Central memory CD8-positive, alpha-beta T cell (primary cell): ENCODE measurements around the gene RIOX2.

Experiments
- ATAC-seq: fragments of 150-1000 bp; cut with Tn5 transposase; replicated peaks from 2 replicates; pipeline ENCODE4 v1.10.0; 2022; ENCODE audit warnings: mild to moderate bottlenecking, moderate FRiP score, moderate number of reproducible peaks; ENCODE audit not compliant: poor library complexity, severe bottlenecking; ENCODE audit errors: extremely low read depth
- DNase-seq, 2 donors: peaks; one replicate each; pipeline ENCODE4 v3.0.0; 2021; ENCODE audit warnings: low spot score in 2 of 2
- H3K27ac Mint-ChIP-seq: one replicate; pipeline ENCODE4 v1.8.0; 2022; ENCODE audit warnings: low read depth, mild to moderate bottlenecking, moderate library complexity, mixed read lengths
- H3K27me3 Mint-ChIP-seq: one replicate; pipeline ENCODE4 v1.8.0; 2022; ENCODE audit warnings: mixed read lengths
- H3K36me3 Mint-ChIP-seq: one replicate; pipeline ENCODE4 v1.8.0; 2022; ENCODE audit warnings: mild to moderate bottlenecking, moderate library complexity, mixed read lengths; ENCODE audit not compliant: insufficient read depth
- H3K4me1 Mint-ChIP-seq: one replicate; pipeline ENCODE4 v1.8.0; 2022; ENCODE audit warnings: mixed read lengths
- H3K4me3 Mint-ChIP-seq: one replicate; pipeline ENCODE4 v1.8.0; 2022; ENCODE audit warnings: mild to moderate bottlenecking, moderate library complexity, mixed read lengths
- H3K9me3 Mint-ChIP-seq: one replicate; pipeline ENCODE4 v1.8.0; 2022; ENCODE audit warnings: mixed read lengths

Gene RIOX2

GRCh38 chr3:97981886-97982285, 9.7 kb upstream of the RIOX2 start:
- no peaks in the 10 kb centered on the region for H3K36me3 Mint-ChIP-seq
- no peaks in the 10 kb centered on the region for H3K9me3 Mint-ChIP-seq
- ATAC-seq, result no peak
- H3K27ac Mint-ChIP-seq, result no peak overlapping the region
- no peaks in the 10 kb centered on the region for H3K4me1 Mint-ChIP-seq
- no peak overlapping the region for H3K4me3 Mint-ChIP-seq
- no peak for DNase-seq
- no peaks in the 10 kb centered on the region for H3K27me3 Mint-ChIP-seq

GRCh38 chr3:97979610-97980009, 7.4 kb upstream of the RIOX2 start:
- no peaks in the 10 kb centered on the region for H3K36me3 Mint-ChIP-seq
- H3K4me3 Mint-ChIP-seq, result no peak overlapping the region
- no peak for ATAC-seq
- DNase-seq, result no peak
- H3K27ac Mint-ChIP-seq, result no peak overlapping the region
- no peaks in the 10 kb centered on the region for H3K27me3 Mint-ChIP-seq
- H3K9me3 Mint-ChIP-seq, result no peaks in the 10 kb centered on the region
- no peaks in the 10 kb centered on the region for H3K4me1 Mint-ChIP-seq

- H3K4me1 Mint-ChIP-seq, result peaks cover 16% of the 10 kb centered on the region
- no peak overlapping the region for H3K4me3 Mint-ChIP-seq
- no peak for ATAC-seq
- H3K36me3 Mint-ChIP-seq, result no peaks in the 10 kb centered on the region
- H3K27me3 Mint-ChIP-seq, result no peaks in the 10 kb centered on the region
- no peaks in the 10 kb centered on the region for H3K9me3 Mint-ChIP-seq
- H3K27ac Mint-ChIP-seq, result no peak overlapping the region
- no peak for DNase-seq
Observed at GRCh38 chr3:97975466-97975865, 3.2 kb upstream of the RIOX2 start.

- no peaks in the 10 kb centered on the region for H3K27me3 Mint-ChIP-seq
- H3K4me3 Mint-ChIP-seq, result no peak overlapping the region
- H3K27ac Mint-ChIP-seq, result no peak overlapping the region
- no peaks in the 10 kb centered on the region for H3K36me3 Mint-ChIP-seq
- DNase-seq (no peak), ATAC-seq (no peak)
- H3K9me3 Mint-ChIP-seq, result no peaks in the 10 kb centered on the region
- peaks cover 20% of the 10 kb centered on the region for H3K4me1 Mint-ChIP-seq
Observed at GRCh38 chr3:97974996-97975395, 2.8 kb upstream of the RIOX2 start.

DNA sequence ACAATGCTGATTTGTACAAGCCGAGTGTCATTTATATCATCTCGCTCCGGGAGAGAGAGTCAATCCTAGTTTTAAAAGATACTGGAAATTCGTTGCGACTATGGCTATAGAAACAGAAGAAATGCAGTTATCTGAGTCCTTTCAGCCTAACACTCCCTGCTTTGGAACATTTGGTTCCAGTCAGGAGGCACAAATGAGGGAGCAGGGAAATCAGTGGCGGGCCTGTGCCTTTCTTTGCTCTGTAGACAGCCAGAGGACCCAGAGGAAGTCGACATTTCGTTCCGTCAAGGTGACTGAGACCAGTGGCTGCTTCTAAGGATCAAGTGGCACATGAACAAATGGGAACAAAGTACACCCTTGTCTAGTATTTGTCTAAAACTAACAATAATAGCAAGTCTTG, 745 bp upstream of the RIOX2 start:
- DNase-seq (no peak), ATAC-seq (no peak)
- Mint-ChIP-seq H3K4me1 (peaks cover 40% of the 10 kb centered on the region), H3K4me3 (peak overlapping the region; percentile 62), H3K27ac (no peak overlapping the region), H3K27me3 (no peaks in the 10 kb centered on the region), H3K9me3 (no peaks in the 10 kb centered on the region), H3K36me3 (no peaks in the 10 kb centered on the region)

GRCh38 chr3:97970956-97971620, 1.1 kb downstream of the RIOX2 start:
- no peaks in the 10 kb centered on the region for H3K27me3 Mint-ChIP-seq
- peaks cover 50% of the 10 kb centered on the region for H3K4me1 Mint-ChIP-seq
- H3K9me3 Mint-ChIP-seq, result no peaks in the 10 kb centered on the region
- ATAC-seq (no peak), DNase-seq (no peak)
- H3K4me3 Mint-ChIP-seq, result peak overlapping the region; percentile 79
- no peak overlapping the region for H3K27ac Mint-ChIP-seq
- H3K36me3 Mint-ChIP-seq, result peaks cover 6% of the 10 kb centered on the region

DNA sequence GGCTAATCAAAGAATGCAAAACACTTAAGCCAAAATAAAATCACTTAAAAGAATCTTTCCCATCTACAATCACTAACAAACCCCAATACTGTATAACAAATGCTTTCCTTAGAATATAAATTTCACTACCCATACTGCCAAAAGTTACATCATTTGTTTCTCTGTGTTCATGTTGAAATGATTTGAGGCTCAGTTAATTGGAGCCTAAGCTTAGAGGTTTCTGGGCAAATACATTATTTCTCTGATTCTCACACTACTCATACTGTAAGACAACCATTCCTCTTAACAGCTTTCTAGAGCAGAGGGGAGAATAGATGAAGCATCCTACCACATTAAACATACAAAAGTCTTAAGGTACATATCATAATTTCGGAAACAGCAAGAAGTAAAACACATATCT, 2.1 kb downstream of the RIOX2 start:
- no peak for ATAC-seq
- Mint-ChIP-seq H3K4me1 (peaks cover 50% of the 10 kb centered on the region), H3K36me3 (peaks cover 10% of the 10 kb centered on the region), H3K4me3 (peak overlapping the region; percentile 79), H3K27ac (no peak overlapping the region), H3K27me3 (no peaks in the 10 kb centered on the region), H3K9me3 (no peaks in the 10 kb centered on the region)
- DNase-seq, result no peak

DNA sequence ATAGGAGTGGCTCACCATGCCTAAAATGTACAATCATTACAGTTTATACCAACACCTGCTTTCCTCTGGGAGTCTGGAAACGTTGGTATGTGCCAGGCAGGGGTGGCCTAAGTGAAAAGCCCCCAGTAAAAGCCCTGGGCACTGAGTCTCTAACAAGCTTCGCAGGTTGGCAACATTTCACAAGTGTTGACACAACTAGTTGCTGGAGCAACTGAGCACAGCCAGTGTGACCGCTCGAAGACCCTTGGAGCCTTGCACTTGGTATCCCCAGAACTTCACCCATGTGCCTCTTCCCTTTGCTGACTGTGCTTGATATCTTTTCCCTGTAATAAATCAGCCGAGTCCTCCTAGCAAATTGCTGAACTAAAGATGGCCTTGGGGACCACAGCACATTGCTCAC, 2.7 kb downstream of the RIOX2 start:
- H3K27ac Mint-ChIP-seq, result no peak overlapping the region
- peaks cover 50% of the 10 kb centered on the region for H3K4me1 Mint-ChIP-seq
- ATAC-seq (no peak), DNase-seq (no peak)
- H3K36me3 Mint-ChIP-seq, result peaks cover 14% of the 10 kb centered on the region
- H3K27me3 Mint-ChIP-seq, result no peaks in the 10 kb centered on the region
- no peaks in the 10 kb centered on the region for H3K9me3 Mint-ChIP-seq
- no peak overlapping the region for H3K4me3 Mint-ChIP-seq

DNA sequence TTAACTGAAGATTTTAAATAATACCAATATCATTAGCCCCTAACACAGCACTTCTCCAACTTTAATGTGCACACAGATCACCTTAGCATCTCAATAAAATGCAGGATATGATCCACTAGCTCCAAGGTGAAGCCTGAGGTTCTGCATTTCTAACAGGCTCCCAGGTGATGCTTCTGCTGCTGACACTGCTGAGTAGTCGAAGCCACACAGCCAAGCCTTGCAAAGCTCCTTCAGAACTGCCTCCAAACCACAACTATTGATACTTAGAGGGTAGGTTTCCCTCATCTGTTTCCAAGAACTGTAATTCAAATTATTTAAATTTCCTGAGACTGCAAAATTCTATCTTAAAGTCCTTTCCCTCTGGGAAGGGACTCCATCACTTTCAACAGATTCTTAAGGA, 3.9 kb downstream of the RIOX2 start:
- DNase-seq (no peak), ATAC-seq (no peak)
- Mint-ChIP-seq H3K27ac (no peak overlapping the region), H3K4me3 (no peak overlapping the region), H3K36me3 (peaks cover 15% of the 10 kb centered on the region), H3K9me3 (no peaks in the 10 kb centered on the region), H3K27me3 (no peaks in the 10 kb centered on the region), H3K4me1 (peaks cover 57% of the 10 kb centered on the region)

DNA sequence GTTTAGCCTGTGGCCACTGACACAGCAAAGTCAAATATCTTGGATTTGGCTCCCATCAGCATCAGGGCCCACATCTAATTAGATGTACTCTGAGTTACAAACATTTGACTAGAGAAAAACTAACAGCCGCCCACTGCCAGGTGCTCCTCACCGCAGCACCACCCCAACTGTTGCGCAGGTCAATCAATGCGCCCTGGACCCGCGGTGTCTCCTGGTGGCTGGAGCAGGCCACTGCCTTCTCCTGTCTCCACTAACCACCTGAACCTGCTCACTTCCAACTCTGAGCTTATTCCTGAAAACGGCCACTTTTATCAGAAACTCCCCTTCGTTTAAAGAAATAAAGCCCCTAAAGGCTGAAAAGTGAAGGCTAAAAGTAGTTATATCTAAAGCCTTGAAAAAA, 4.3 kb downstream of the RIOX2 start:
- Mint-ChIP-seq H3K4me1 (peaks cover 59% of the 10 kb centered on the region), H3K27ac (no peak overlapping the region), H3K4me3 (no peak overlapping the region), H3K36me3 (peaks cover 15% of the 10 kb centered on the region), H3K9me3 (no peaks in the 10 kb centered on the region), H3K27me3 (no peaks in the 10 kb centered on the region)
- DNase-seq (no peak), ATAC-seq (no peak)

GRCh38 chr3:97960993-97961766, 11.1 kb downstream of the RIOX2 start:
- H3K27ac Mint-ChIP-seq, result no peak overlapping the region
- H3K27me3 Mint-ChIP-seq, result no peaks in the 10 kb centered on the region
- ATAC-seq (no peak), DNase-seq (no peak)
- H3K4me3 Mint-ChIP-seq, result no peak overlapping the region
- peaks cover 26% of the 10 kb centered on the region for H3K4me1 Mint-ChIP-seq
- H3K9me3 Mint-ChIP-seq, result no peaks in the 10 kb centered on the region
- H3K36me3 Mint-ChIP-seq, result peaks cover 33% of the 10 kb centered on the region

- Mint-ChIP-seq H3K4me1 (peaks cover 26% of the 10 kb centered on the region), H3K27me3 (no peaks in the 10 kb centered on the region), H3K27ac (no peak overlapping the region), H3K36me3 (peaks cover 31% of the 10 kb centered on the region), H3K9me3 (no peaks in the 10 kb centered on the region), H3K4me3 (no peak overlapping the region)
- DNase-seq, result no peak
- no peak for ATAC-seq
Observed at GRCh38 chr3:97960551-97960950, 11.7 kb downstream of the RIOX2 start.

DNA sequence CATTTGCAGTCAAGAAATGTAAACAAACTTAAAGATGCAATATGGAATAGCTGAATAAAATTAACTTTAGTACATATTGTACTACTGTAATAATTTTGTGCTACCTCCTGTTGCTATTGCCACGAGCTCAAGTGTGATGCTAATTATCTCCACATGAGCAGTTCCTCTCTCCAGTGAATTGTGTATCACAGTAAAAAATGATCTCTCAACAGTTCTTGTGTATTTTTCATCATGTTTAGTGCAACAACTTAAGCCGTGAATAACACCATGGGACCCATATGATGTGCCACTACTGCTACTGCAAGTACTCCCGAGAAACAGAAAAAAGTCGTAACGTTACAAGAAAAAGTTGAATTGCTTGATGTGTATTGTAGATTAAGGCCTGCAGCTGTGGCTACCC, 12.4 kb downstream of the RIOX2 start:
- no peaks in the 10 kb centered on the region for H3K9me3 Mint-ChIP-seq

More for the DNA sequence above, 12.4 kb downstream of the RIOX2 start:
- peaks cover 26% of the 10 kb centered on the region for H3K4me1 Mint-ChIP-seq
- H3K27ac Mint-ChIP-seq, result no peak overlapping the region
- no peaks in the 10 kb centered on the region for H3K27me3 Mint-ChIP-seq
- no peak for DNase-seq
- ATAC-seq, result no peak
- H3K4me3 Mint-ChIP-seq, result no peak overlapping the region
- H3K36me3 Mint-ChIP-seq, result peaks cover 33% of the 10 kb centered on the region
